PC-3 (cell line): ENCODE measurements around the gene RFLNA. TPM values are rescaled to one million over a fixed set of nuclear protein-coding genes. Genes with fewer than 3 reads are reported as not detected.

ENCODE experiments used
- ATAC-seq: fragments of 200-7000 bp; cut with Tn5 transposase; 2 replicates; pipeline ENCODE4 v1.9.1; 2020; ENCODE audit warnings: mild to moderate bottlenecking, moderate library complexity
- BruUV-seq: library from RNA; stranded (reverse); fragments of 400-500 nt; replicated peaks from 2 replicates; lab custom pipeline; 2021; lab: Mats Ljungman, UMichigan
- CTCF ChIA-PET: fragments of 300-600 bp; sonication (Branson Sonifier 250); formaldehyde crosslinking; loops from one replicate; lab custom pipeline; 2022; ENCODE audit warnings: antibody characterized with exemption; lab: Charles Lee
- POLR2A ChIA-PET: fragments of 300-600 bp; sonication (Branson Sonifier 250); formaldehyde crosslinking; loops from one replicate; lab custom pipeline; 2022; ENCODE audit warnings: antibody characterized with exemption; ENCODE audit not compliant: unreplicated experiment; lab: Charles Lee
- DNase-seq: peaks from one replicate; pipeline ENCODE4 v3.0.0-alpha.2; 2015
- H2AFZ ChIP-seq: fragments of 300-600 bp; sonication (generic); 2 replicates; pipeline ENCODE4 v1.6.0; 2016; ENCODE audit warnings: antibody characterized with exemption, low read length
- H3F3A ChIP-seq: fragments of 300-600 bp; sonication (generic); one replicate; pipeline ENCODE4 v1.6.0; 2017; ENCODE audit warnings: antibody characterized with exemption, low read length, control low read depth, mild to moderate bottlenecking; ENCODE audit not compliant: unreplicated experiment
- H3K27ac ChIP-seq: fragments of 300-600 bp; sonication (generic); 2 replicates; pipeline ENCODE4 v1.5.1; 2016; ENCODE audit warnings: mild to moderate bottlenecking, low read length
- H3K27me3 ChIP-seq: fragments of 300-600 bp; sonication (generic); 2 replicates; pipeline ENCODE4 v1.6.1; 2016; ENCODE audit warnings: low read length, mixed read lengths
- H3K36me3 ChIP-seq: fragments of 300-600 bp; sonication (generic); 2 replicates; pipeline ENCODE4 v1.6.1; 2016; ENCODE audit warnings: low read depth, mixed run types, low read length, mixed read lengths
- H3K4me1 ChIP-seq: fragments of 300-600 bp; sonication (generic); 2 replicates; pipeline ENCODE4 v1.5.1; 2016; ENCODE audit warnings: low read length; ENCODE audit not compliant: insufficient read depth
- H3K4me2 ChIP-seq: fragments of 300-600 bp; sonication (generic); 2 replicates; pipeline ENCODE4 v1.6.0; 2016; ENCODE audit warnings: low read length
- H3K4me3 ChIP-seq: fragments of 300-600 bp; sonication (generic); 2 replicates; pipeline ENCODE4 v1.5.1; 2016; ENCODE audit warnings: mild to moderate bottlenecking, low read length, mixed read lengths
- H3K79me2 ChIP-seq: fragments of 300-600 bp; sonication (generic); 2 replicates; pipeline ENCODE4 v1.6.1; 2017; ENCODE audit warnings: low read length, mixed read lengths
- H3K9ac ChIP-seq: fragments of 300-600 bp; sonication (generic); 2 replicates; pipeline ENCODE4 v1.6.0; 2016; ENCODE audit warnings: mild to moderate bottlenecking, low read length
- H3K9me2 ChIP-seq: fragments of 300-600 bp; sonication (generic); replicated peaks from 2 replicates; pipeline ENCODE4 v1.6.1; 2016; ENCODE audit warnings: mixed run types, low read length, mixed read lengths
- H3K9me3 ChIP-seq: fragments of 300-600 bp; sonication (generic); 2 replicates; pipeline ENCODE4 v1.6.1; 2016; ENCODE audit warnings: low read length, mixed read lengths
- H4K20me1 ChIP-seq: fragments of 300-600 bp; sonication (generic); 2 replicates; pipeline ENCODE4 v1.6.1; 2016; ENCODE audit warnings: low read length, mixed read lengths
- EZH2 ChIP-seq: fragments of 300-600 bp; sonication (generic); IDR thresholded peaks from one replicate; pipeline ENCODE4 v1.6.1; 2017; ENCODE audit warnings: antibody characterized with exemption, mild to moderate bottlenecking, low read length; ENCODE audit not compliant: unreplicated experiment
- EZH2phosphoT487 ChIP-seq: fragments of 300-600 bp; sonication (generic); IDR thresholded peaks from 2 replicates; pipeline ENCODE4 v1.6.1; 2018; ENCODE audit warnings: mild to moderate bottlenecking, antibody characterized with exemption, low read length, borderline replicate concordance
- intact Hi-C: fragments of 100-400 bp; cut with micrococcal nuclease; formaldehyde crosslinking; loops from 2 replicates; pipeline ENCODE4 v1.9.0; 2023
- total RNA-seq: library from RNA; depleted of rRNA; stranded (reverse); fragments of >200 nt; gene quantifications from 2 replicates; pipeline ENCODE4 v1.2.3, GENCODE V29; 2014
- TF ChIP-seq, protein P1 (sequence below): fragments of 300-600 bp; sonication (generic); conservative IDR thresholded peaks from 2 replicates; pipeline ENCODE4 v1.5.1; 2017; ENCODE audit warnings: antibody characterized with exemption, low read depth, mild to moderate bottlenecking, low read length

Gene RFLNA
- total RNA-seq, 1 experiment from 2014 or later, result not detected

GRCh38 chr12:124358572-124358971, 63.7 kb downstream of the RFLNA start:
- Histone ChIP-seq H2AFZ (no peak overlapping the region), H3K9me3 (no peaks in the 10 kb centered on the region), H3K9me2 (no peaks in the 10 kb centered on the region), H3K79me2 (peaks cover 50% of the 10 kb centered on the region), H3F3A (no peaks in the 10 kb centered on the region), H3K27me3 (no peaks in the 10 kb centered on the region), H3K4me3 (no peak overlapping the region), H3K27ac (no peak overlapping the region), H3K4me1 (no peaks in the 10 kb centered on the region), H3K36me3 (peaks cover 89% of the 10 kb centered on the region), H4K20me1 (peaks cover 44% of the 10 kb centered on the region), H3K9ac (no peak overlapping the region), H3K4me2 (no peak overlapping the region)
- TF ChIP-seq EZH2phosphoT487, result no peak
- TF ChIP-seq EZH2, result no peak
- TF ChIP-seq, protein P1, sequence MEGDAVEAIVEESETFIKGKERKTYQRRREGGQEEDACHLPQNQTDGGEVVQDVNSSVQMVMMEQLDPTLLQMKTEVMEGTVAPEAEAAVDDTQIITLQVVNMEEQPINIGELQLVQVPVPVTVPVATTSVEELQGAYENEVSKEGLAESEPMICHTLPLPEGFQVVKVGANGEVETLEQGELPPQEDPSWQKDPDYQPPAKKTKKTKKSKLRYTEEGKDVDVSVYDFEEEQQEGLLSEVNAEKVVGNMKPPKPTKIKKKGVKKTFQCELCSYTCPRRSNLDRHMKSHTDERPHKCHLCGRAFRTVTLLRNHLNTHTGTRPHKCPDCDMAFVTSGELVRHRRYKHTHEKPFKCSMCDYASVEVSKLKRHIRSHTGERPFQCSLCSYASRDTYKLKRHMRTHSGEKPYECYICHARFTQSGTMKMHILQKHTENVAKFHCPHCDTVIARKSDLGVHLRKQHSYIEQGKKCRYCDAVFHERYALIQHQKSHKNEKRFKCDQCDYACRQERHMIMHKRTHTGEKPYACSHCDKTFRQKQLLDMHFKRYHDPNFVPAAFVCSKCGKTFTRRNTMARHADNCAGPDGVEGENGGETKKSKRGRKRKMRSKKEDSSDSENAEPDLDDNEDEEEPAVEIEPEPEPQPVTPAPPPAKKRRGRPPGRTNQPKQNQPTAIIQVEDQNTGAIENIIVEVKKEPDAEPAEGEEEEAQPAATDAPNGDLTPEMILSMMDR, result no peak
- DNase-seq (no peak), ATAC-seq (no peak)
- POLR2A ChIA-PET, result no interaction called here
- CTCF ChIA-PET, result no interaction called here
- intact Hi-C loops, result no loop called here
- no TSS peak for BruUV-seq

DNA sequence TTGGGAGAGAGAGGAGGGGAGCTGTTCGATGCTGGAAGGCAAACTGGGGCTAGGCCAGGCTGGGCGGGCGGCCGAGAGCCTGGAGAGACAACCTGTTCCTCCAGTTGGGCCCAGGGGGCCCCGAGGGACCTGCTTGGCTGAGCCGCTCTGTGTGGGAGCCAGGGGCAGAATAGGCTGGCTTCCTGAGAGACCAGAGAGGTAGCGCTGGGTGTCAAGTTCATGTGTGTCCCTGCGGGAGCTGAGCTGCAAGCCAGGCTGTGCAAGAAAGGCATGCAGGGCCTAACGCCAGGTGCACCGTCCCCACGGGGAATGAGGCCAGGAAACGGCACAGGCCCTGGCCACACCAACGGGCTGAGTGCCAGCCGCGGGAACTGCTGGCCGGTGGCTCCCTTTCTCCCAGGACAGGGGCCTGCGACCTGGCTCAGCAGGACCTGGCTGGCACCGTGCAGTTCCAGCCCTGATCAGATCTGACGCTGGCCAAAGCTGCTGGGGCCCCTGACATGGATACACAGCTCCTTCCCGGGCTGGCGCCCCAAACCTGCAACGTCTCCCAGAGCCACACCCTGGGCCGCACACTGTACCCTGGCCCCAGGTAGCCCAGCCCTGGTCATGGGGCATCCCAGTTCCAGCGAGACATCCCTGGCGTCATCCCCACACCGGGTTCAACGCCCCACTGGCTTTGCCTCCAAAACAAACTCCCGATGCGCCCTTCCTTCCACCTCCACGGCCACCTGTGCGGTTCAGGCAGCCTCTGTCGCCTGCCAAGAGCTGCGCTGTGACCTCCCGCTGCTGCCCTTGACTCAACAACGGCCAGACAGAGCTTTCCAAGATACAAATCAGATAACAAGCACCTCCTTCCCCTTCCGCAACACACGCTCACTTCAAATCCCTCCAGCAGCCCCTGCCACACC, 65.0 kb downstream of the RFLNA start:
- no peaks in the 10 kb centered on the region for H3K27me3 ChIP-seq
- TF ChIP-seq, protein P1, result no peak
- TF ChIP-seq EZH2 (no peak), EZH2phosphoT487 (no peak)
- H3K4me3 ChIP-seq, result no peak overlapping the region
- H3K9ac ChIP-seq, result no peak overlapping the region
- ChIA-PET CTCF (no interaction called here), POLR2A (no interaction called here)
- no peaks in the 10 kb centered on the region for H3F3A ChIP-seq
- intact Hi-C loops, result no loop called here
- H2AFZ ChIP-seq, result no peak overlapping the region
- peaks cover 55% of the 10 kb centered on the region for H4K20me1 ChIP-seq
- H3K27ac ChIP-seq, result no peak overlapping the region
- no peak overlapping the region for H3K4me2 ChIP-seq
- H3K36me3 ChIP-seq, result peaks cover 89% of the 10 kb centered on the region
- peak; percentile 49 for DNase-seq
- no peaks in the 10 kb centered on the region for H3K9me3 ChIP-seq
- H3K79me2 ChIP-seq, result peaks cover 64% of the 10 kb centered on the region
- no peak for ATAC-seq
- BruUV-seq, result no TSS peak
- H3K9me2 ChIP-seq, result no peaks in the 10 kb centered on the region
- H3K4me1 ChIP-seq, result no peaks in the 10 kb centered on the region
